Activated T-helper 1 cell treated with Interleukin-2 at 50 U/mL for 16 hours (primary cell): ENCODE measurements around the gene ITGA4.

Source experiments
- DNase-seq: peaks from one replicate; pipeline ENCODE4 v3.0.0-alpha.2; 2020; ENCODE audit warnings: low read depth

ITGA4 gene

DNA sequence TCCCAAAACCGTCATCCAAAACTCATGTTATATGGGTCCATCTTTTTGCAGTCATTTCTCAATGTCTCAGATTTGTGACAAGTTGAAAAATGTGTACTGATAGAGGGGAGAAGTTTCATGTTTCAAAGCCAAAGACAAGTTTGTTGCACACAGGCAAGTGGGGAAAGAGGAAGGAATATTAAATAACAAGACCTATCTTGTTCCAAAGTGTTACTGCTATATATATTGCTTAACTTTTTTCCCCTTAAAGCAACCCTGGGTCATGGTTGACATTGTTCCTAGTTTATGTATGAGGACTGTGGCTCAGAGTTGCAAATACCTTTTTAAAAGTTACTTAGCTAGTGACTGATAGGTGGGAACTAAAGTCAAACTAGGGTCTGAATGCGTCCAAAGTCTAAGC lies 1.7 kb downstream of the ITGA4 start:
- no peak for DNase-seq

DNA sequence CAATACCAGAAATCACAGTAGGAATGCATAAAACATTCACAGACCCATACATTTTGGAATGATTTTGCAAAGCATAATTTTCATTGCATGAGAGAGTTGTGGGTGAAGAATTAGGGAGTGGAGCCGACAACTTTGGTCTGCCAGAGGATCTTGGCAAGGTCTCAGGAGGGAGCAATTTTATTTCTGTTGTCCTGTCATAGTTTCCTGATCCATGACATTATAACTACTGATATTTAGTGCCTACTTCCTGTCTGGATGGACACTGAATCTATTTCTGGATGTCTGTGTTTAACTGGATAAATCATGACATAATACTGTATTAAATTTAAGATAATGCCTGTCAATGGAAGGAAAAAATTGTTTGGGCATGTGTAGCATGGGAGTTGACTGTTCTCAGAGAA lies 2.4 kb downstream of the ITGA4 start:
- no peak for DNase-seq

GRCh38 chr2:181461056-181461997 lies 4.1 kb downstream of the ITGA4 start:
- DNase-seq: no peak

- no peak for DNase-seq
These were observed 4.8 kb downstream of the ITGA4 start for GRCh38 chr2:181462033-181462432.

- DNase-seq: no peak
These were observed 6.4 kb downstream of the ITGA4 start for GRCh38 chr2:181463588-181463987.

- no peak for DNase-seq
These were observed 7.8 kb downstream of the ITGA4 start for GRCh38 chr2:181464966-181465365.

- no peak for DNase-seq
These were observed 8.6 kb downstream of the ITGA4 start for GRCh38 chr2:181465676-181466375.

GRCh38 chr2:181466661-181467576 lies 9.7 kb downstream of the ITGA4 start:
- DNase-seq: peak; percentile 45

DNA sequence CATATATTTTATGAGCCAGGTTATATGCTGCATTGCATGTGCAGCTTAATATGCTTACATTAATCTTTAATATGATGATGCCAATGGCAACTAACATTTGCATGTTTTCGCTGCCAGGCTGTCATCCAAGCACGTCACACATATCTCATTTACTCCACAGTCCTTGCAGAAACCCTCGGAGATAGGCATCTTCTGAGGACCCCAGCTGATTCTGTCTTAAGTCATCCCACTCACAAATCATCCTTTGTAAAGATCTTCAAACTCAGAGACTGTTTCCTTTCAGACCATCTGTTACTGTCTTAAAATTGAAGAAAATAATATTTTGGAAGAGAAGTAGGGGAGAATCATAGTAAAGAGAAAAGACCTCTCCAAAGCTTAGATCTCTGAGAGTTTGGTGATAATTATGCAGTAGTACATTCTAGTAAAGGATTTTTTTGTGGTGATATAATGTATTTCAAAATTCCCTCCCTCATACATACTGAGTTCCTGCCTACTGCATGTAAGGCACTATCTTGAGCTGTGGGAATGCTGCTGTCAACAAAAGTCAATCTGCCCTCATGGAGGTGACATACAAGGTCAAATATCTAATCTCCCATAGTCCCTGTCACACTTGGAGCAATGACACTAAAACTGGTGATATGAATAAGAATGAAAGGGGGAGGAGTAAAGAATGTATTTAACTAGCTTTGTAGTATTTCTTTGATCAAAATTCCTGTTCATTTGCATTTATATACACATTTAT lies 11.0 kb downstream of the ITGA4 start:
- DNase-seq: no peak

- no peak for DNase-seq
These were observed 11.6 kb downstream of the ITGA4 start for GRCh38 chr2:181468811-181469210.

DNA sequence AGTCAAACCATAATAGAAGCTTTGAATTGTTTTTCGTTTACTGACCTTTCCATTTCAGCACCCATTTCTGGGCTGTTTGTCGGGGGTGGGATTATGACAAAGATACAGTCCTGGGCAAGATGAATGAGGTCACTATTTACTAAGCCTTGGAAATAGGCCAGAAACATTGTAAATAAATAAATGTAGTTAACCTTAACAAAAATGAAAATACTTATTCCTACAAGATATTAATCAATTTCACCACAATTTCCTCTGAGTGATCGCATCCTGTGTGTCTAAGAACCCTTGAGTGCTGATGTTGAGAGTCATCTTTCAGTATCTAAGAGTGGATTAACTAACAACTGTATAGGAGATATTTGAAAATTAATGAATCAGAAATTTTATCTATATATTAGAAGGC lies 14.0 kb downstream of the ITGA4 start:
- DNase-seq: no peak

GRCh38 chr2:181471783-181472182 lies 14.6 kb downstream of the ITGA4 start:
- DNase-seq: no peak

GRCh38 chr2:181472990-181473389 lies 15.8 kb downstream of the ITGA4 start:
- no peak for DNase-seq

DNA sequence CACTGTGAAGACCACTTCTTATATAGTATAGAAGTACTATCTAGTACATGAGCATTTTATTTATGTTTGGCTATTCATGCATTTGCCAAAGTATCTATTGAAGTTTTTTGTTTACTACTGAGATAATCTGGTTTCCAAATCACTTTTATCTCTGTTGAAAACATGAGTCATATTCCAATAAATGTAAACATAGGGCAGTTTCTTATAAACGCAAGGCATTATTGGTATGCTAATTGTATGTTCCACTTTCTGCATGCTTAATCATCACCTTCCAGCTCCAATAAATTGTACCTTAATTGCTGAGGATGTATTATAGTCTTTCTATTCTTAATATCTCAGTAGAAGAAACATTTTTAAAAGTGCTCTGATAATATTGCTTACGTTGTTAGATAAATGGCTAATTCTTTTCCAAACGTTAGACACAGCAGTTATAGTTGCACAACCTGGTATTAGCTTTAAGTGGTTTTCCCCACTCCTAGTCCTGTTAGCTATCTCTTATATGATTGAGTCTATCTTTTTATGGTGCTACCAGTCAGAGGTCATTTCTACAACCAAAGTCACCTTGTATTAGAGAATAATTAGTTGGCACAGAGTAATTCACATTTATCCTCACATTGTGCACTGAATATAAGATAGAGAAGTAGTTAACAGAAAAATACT lies 17.2 kb downstream of the ITGA4 start:
- DNase-seq: no peak

- DNase-seq: no peak
These were observed 26.0 kb downstream of the ITGA4 start for GRCh38 chr2:181483211-181483610.

GRCh38 chr2:181483876-181484275 lies 26.7 kb downstream of the ITGA4 start:
- DNase-seq: no peak

DNA sequence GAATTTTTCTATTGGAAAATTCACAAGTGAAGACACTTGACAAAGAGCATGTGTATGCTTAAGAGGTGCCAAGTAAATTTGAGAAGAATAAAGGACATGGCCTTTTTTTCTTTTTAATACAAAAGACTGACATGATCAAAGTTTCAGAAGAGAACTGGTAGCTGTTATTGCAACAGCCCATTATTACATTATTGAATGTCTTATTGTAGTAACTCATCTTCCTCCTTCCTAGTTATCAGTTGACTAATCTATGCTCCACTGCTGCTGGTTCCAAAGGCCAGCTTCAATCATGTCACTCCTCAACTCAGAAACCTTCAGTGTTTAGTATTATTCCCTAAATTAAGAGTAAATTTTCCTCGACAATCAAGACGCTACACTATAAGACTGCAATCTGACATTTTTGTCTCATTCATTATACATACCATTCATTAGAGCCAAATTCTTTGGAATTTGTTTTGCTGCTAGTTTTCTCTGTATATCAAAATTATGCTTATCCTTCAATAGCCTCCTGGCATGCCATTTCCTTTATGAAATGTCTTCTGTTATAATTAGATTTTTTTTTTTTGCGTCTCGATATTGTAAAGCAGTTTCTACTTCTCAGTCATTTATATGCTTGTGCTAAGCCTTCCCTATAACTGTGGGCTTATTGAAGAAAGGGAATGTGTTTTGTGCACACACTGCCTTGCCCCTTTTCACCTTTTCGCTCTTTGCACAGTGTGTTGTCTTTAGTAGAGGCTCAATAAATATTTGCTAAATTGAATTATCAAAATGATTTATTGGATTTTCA lies 27.9 kb downstream of the ITGA4 start:
- DNase-seq: no peak

DNA sequence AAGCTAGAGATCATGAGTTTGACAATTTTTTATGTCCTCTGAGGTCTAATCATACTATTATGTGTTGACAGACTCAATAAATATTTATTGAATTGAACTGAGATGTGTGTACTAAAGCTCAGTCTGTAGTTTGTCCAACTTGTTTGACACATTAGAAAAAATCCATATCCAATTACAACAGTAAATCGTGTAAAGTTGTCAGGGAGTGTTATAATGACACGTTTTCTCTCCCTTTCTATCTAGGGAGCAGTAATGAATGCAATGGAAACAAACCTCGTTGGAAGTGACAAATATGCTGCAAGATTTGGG lies 28.4 kb downstream of the ITGA4 start:
- DNase-seq: no peak

DNA sequence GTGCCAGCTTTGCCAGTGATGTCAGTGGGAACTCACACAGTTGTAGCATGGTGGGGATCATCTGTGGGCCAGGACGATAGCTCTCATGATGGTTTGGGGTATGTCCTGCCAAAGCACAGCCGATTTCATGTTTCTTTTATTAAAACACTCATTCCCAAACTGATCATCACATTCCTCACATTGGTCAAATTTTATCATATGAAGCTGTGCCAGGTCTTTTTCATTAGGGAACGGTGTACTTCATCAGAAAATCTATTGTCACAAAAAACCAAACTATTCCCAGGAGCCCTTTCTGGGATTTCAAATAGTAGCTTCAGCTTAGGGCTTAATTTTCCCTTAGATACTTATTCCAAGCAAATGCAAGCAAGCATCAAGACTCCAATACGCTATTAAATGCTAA lies 42.0 kb downstream of the ITGA4 start:
- DNase-seq: no peak

- no peak for DNase-seq
These were observed 43.0 kb downstream of the ITGA4 start for GRCh38 chr2:181500201-181500600.
